ENCODE results near the gene SPRN. TPM values are rescaled to one million over a fixed set of nuclear protein-coding genes. Genes with fewer than 3 reads are reported as not detected.
"Not testable (repeated sequence)": the region's sequence is repeated elsewhere in the genome, so short reads cannot be mapped to it uniquely, and the experiment has no call there.

SPRN gene
- total RNA-seq, 1 experiment from 2014 or later: 0.59 TPM

GRCh38 chr10:133418289-133418993, 6.0 kb downstream of the SPRN start:
- ChIA-PET POLR2A (no interaction called here), CTCF (no interaction called here)
- peaks cover 8% of the 10 kb centered on the region for H3K27me3 Mint-ChIP-seq (ENCODE audit: low read depth)
- ATAC-seq (no peak), DNase-seq (ENCODE audit: low spot score) (no peak)
- H3K27ac Mint-ChIP-seq: no peak overlapping the region
- peaks cover 13% of the 10 kb centered on the region for H3K9me3 Mint-ChIP-seq
- TF ChIP-seq JUN (CRISPR knock-in tag; IDR thresholded peaks at IDR 0.05) (no peak), ZNF671 (CRISPR knock-in tag; IDR thresholded peaks at IDR 0.05) (no peak), SMAD4 (CRISPR knock-in tag; IDR thresholded peaks at IDR 0.05) (no peak), NR3C1 (CRISPR knock-in tag; conservative IDR thresholded peaks at IDR 0.05; ENCODE audit: low read depth) (no peak), RELA (CRISPR knock-in tag; IDR thresholded peaks at IDR 0.05; ENCODE audit: borderline replicate concordance) (no peak), ZNF416 (CRISPR knock-in tag; IDR thresholded peaks at IDR 0.05) (no peak), ZBTB43 (CRISPR knock-in tag; IDR thresholded peaks at IDR 0.05) (no peak), TEAD1 (CRISPR knock-in tag; IDR thresholded peaks at IDR 0.05) (no peak), GTF2I (CRISPR knock-in tag; conservative IDR thresholded peaks at IDR 0.05) (no peak), STAT6 (CRISPR knock-in tag; conservative IDR thresholded peaks at IDR 0.05; ENCODE audit: low read depth) (no peak), CREB1 (CRISPR knock-in tag; IDR thresholded peaks at IDR 0.05) (no peak)
- TF ChIP-seq, protein P1, sequence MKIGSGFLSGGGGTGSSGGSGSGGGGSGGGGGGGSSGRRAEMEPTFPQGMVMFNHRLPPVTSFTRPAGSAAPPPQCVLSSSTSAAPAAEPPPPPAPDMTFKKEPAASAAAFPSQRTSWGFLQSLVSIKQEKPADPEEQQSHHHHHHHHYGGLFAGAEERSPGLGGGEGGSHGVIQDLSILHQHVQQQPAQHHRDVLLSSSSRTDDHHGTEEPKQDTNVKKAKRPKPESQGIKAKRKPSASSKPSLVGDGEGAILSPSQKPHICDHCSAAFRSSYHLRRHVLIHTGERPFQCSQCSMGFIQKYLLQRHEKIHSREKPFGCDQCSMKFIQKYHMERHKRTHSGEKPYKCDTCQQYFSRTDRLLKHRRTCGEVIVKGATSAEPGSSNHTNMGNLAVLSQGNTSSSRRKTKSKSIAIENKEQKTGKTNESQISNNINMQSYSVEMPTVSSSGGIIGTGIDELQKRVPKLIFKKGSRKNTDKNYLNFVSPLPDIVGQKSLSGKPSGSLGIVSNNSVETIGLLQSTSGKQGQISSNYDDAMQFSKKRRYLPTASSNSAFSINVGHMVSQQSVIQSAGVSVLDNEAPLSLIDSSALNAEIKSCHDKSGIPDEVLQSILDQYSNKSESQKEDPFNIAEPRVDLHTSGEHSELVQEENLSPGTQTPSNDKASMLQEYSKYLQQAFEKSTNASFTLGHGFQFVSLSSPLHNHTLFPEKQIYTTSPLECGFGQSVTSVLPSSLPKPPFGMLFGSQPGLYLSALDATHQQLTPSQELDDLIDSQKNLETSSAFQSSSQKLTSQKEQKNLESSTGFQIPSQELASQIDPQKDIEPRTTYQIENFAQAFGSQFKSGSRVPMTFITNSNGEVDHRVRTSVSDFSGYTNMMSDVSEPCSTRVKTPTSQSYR (CRISPR knock-in tag; IDR thresholded peaks at IDR 0.05): no peak
- H3K4me3 Mint-ChIP-seq: no peak overlapping the region
- H3K36me3 Mint-ChIP-seq: peaks cover 25% of the 10 kb centered on the region
- H3K4me1 Mint-ChIP-seq: no peaks in the 10 kb centered on the region

DNA sequence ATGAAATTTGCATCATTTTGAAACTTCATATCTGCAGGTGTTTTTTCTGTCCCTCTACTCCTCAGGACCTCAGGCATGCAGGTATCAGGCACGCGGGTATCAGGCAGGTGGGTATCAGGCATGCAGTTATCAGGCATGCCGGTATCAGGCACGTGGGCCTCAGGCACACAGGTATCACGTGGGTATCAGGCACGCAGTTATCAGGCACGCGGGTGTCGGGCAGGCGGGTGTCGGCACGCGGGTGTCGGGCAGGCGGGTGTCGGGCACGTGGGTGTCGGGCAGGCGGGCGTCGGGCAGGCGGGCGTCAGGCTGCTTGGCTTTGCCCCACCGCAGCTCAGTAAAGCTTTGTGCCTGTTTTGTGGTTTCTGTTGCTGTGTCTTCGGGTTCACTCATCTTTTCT, 8.7 kb downstream of the SPRN start:
- TF ChIP-seq PRRX2 (CRISPR knock-in tag; IDR thresholded peaks at IDR 0.05) (no peak), TEAD1 (CRISPR knock-in tag; IDR thresholded peaks at IDR 0.05) (no peak), CREB1 (CRISPR knock-in tag; IDR thresholded peaks at IDR 0.05) (no peak)
- TF ChIP-seq, protein P2, sequence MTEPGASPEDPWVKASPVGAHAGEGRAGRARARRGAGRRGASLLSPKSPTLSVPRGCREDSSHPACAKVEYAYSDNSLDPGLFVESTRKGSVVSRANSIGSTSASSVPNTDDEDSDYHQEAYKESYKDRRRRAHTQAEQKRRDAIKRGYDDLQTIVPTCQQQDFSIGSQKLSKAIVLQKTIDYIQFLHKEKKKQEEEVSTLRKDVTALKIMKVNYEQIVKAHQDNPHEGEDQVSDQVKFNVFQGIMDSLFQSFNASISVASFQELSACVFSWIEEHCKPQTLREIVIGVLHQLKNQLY (CRISPR knock-in tag; IDR thresholded peaks at IDR 0.05): no peak
- TF ChIP-seq, protein P3, sequence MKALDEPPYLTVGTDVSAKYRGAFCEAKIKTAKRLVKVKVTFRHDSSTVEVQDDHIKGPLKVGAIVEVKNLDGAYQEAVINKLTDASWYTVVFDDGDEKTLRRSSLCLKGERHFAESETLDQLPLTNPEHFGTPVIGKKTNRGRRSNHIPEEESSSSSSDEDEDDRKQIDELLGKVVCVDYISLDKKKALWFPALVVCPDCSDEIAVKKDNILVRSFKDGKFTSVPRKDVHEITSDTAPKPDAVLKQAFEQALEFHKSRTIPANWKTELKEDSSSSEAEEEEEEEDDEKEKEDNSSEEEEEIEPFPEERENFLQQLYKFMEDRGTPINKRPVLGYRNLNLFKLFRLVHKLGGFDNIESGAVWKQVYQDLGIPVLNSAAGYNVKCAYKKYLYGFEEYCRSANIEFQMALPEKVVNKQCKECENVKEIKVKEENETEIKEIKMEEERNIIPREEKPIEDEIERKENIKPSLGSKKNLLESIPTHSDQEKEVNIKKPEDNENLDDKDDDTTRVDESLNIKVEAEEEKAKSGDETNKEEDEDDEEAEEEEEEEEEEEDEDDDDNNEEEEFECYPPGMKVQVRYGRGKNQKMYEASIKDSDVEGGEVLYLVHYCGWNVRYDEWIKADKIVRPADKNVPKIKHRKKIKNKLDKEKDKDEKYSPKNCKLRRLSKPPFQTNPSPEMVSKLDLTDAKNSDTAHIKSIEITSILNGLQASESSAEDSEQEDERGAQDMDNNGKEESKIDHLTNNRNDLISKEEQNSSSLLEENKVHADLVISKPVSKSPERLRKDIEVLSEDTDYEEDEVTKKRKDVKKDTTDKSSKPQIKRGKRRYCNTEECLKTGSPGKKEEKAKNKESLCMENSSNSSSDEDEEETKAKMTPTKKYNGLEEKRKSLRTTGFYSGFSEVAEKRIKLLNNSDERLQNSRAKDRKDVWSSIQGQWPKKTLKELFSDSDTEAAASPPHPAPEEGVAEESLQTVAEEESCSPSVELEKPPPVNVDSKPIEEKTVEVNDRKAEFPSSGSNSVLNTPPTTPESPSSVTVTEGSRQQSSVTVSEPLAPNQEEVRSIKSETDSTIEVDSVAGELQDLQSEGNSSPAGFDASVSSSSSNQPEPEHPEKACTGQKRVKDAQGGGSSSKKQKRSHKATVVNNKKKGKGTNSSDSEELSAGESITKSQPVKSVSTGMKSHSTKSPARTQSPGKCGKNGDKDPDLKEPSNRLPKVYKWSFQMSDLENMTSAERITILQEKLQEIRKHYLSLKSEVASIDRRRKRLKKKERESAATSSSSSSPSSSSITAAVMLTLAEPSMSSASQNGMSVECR (CRISPR knock-in tag; IDR thresholded peaks at IDR 0.05; ENCODE audit: borderline replicate concordance): no peak
- ChIA-PET CTCF (no interaction called here), POLR2A (interaction anchor here (0.7 kb wide), 1 partner anchor 68 kb away, joined by 3 read pairs; no protein-coding TSS in a partner anchor)
- no peaks in the 10 kb centered on the region for H3K4me1 Mint-ChIP-seq
- ATAC-seq (no peak), DNase-seq (ENCODE audit: low spot score) (no peak)
- no peak overlapping the region for H3K27ac Mint-ChIP-seq
- peaks cover 7% of the 10 kb centered on the region for H3K27me3 Mint-ChIP-seq (ENCODE audit: low read depth)
- H3K36me3 Mint-ChIP-seq: peaks cover 51% of the 10 kb centered on the region
- H3K4me3 Mint-ChIP-seq: no peak overlapping the region
- H3K9me3 Mint-ChIP-seq: peaks cover 38% of the 10 kb centered on the region

GRCh38 chr10:133414401-133414800, 10.0 kb downstream of the SPRN start:
- H3K27ac Mint-ChIP-seq; H3K27me3 Mint-ChIP-seq (ENCODE audit: low read depth); DNase-seq (ENCODE audit: low spot score); H3K4me1 Mint-ChIP-seq; CTCF ChIA-PET; H3K4me3 Mint-ChIP-seq; ATAC-seq; POLR2A ChIA-PET: not testable (repeated sequence)
- Mint-ChIP-seq H3K9me3 (peaks cover 49% of the 10 kb centered on the region), H3K36me3 (peaks cover 62% of the 10 kb centered on the region)

Data from WTC11 (cell line).